ENCODE results near the gene LIN54. TPM values are rescaled to one million over a fixed set of nuclear protein-coding genes. Genes with fewer than 3 reads are reported as not detected.

Gene LIN54
- total and polyA plus RNA-seq, 2 of the 13 experiments (the other 11 are each of a cell fraction or from before 2014, with no cell fraction given), result 25.2 to 32.9 TPM

- TF ChIP-seq ZNF687 (CRISPR knock-in tag; IDR thresholded peaks at IDR 0.05), result peak; percentile 91
- no peak; the same call in 1 of the 2 replicates for TF ChIP-seq KLF9 (CRISPR knock-in tag; IDR thresholded peaks at IDR 0.05; ENCODE audit: low read depth)
- TF ChIP-seq ZNF580 (CRISPR knock-in tag; IDR thresholded peaks at IDR 0.05; ENCODE audit: borderline replicate concordance, low read depth), result peak; percentile 83; the same call in 1 of the 2 replicates
- peak; percentile 89 for TF ChIP-seq SRF (IDR thresholded peaks at IDR 0.05; ENCODE audit: low read depth, low read length)
- TF ChIP-seq JARID2 (CRISPR knock-in tag; IDR thresholded peaks at IDR 0.05; ENCODE audit: insufficient replicate concordance), result no peak
- no peak for TF ChIP-seq NBN (conservative IDR thresholded peaks at IDR 0.05)
- TF ChIP-seq PITX1 (CRISPR knock-in tag; IDR thresholded peaks at IDR 0.05), result peak; percentile 60
- TF ChIP-seq TRAFD1 (CRISPR knock-in tag; IDR thresholded peaks at IDR 0.05; ENCODE audit: borderline replicate concordance), result no peak
- TF ChIP-seq ZNF770 (CRISPR knock-in tag; IDR thresholded peaks at IDR 0.05), result peak; percentile 44; the same call in 1 of the 2 replicates
- no peak for TF ChIP-seq ZNF530 (CRISPR knock-in tag; IDR thresholded peaks at IDR 0.05; ENCODE audit: low read depth)
- peak; percentile 66; the same call in 1 of the 2 replicates for TF ChIP-seq NCOA1 (CRISPR knock-in tag; IDR thresholded peaks at IDR 0.05)
- TF ChIP-seq REXO4 (CRISPR knock-in tag; IDR thresholded peaks at IDR 0.05; ENCODE audit: borderline replicate concordance), result no peak
- TF ChIP-seq CBFB (CRISPR knock-in tag; IDR thresholded peaks at IDR 0.05), result peak; percentile 97
- no peak for TF ChIP-seq SNAPC5 (CRISPR knock-in tag; IDR thresholded peaks at IDR 0.05; ENCODE audit: borderline replicate concordance)
- TF ChIP-seq PHF21A (CRISPR knock-in tag; IDR thresholded peaks at IDR 0.05), result peak; percentile 89
- TF ChIP-seq ZNF674 (CRISPR knock-in tag; IDR thresholded peaks at IDR 0.05; ENCODE audit: low read depth), result no peak
- peak; percentile 52; the same call in 1 of the 2 replicates for TF ChIP-seq TFAP4 (IDR thresholded peaks at IDR 0.05; ENCODE audit: borderline replicate concordance, low read depth)
- peak; percentile 31; the same call in 1 of the 2 replicates for TF ChIP-seq KLF12 (CRISPR knock-in tag; IDR thresholded peaks at IDR 0.05; ENCODE audit: borderline replicate concordance)
Observed at GRCh38 chr4:83012687-83013419, 2.2 kb upstream of the LIN54 start (continued).
